ENCODE results near the gene PTGIS. TPM values are rescaled to one million over a fixed set of nuclear protein-coding genes. Genes with fewer than 3 reads are reported as not detected.
"Not testable (repeated sequence)": the region's sequence is repeated elsewhere in the genome, so short reads cannot be mapped to it uniquely, and the experiment has no call there.

The PTGIS gene
- total RNA-seq, 3 donors from 2014 or later, result 38.7 to 41.7 (median 41.0) TPM

DNA sequence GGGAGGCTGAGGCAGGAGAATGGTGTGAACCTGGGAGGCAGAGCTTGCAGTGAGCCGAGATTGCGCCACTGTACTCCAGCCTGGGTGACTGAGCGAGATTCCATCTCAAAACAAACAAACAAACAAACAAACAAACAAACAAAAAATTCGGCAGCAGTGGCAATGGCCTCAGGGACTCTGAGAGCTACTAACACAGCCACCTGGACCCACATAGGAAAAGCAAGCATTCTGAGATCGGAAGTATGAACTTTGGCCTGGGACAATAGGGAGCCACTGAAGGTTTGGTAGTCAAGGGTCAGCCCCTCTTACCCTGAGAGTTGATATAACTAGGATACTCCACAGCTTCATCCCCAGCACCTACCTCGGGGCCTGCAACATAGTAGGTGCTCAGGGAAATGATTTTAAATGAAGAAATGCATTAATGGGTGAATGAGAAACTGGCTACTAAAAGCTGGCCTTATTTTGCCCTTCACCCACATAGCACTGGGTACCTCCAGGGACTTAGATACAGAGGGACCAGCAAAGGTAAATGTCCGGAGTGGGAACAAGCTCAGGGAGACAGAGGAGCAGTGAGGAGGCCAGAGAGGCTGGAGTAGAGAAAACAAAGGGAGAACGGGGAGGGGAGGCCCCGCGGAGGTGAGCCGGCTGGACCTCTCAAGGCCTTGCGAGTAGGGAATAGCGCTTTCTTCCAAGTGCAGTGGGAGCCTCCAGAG lies 46.6 kb upstream of the PTGIS start:
- H3K36me3 ChIP-seq, result no peaks in the 10 kb centered on the region
- intact Hi-C loops (cut with DNase I; ENCODE audit: low total_unique reads), result no loop called here
- TF ChIP-seq, protein P1, sequence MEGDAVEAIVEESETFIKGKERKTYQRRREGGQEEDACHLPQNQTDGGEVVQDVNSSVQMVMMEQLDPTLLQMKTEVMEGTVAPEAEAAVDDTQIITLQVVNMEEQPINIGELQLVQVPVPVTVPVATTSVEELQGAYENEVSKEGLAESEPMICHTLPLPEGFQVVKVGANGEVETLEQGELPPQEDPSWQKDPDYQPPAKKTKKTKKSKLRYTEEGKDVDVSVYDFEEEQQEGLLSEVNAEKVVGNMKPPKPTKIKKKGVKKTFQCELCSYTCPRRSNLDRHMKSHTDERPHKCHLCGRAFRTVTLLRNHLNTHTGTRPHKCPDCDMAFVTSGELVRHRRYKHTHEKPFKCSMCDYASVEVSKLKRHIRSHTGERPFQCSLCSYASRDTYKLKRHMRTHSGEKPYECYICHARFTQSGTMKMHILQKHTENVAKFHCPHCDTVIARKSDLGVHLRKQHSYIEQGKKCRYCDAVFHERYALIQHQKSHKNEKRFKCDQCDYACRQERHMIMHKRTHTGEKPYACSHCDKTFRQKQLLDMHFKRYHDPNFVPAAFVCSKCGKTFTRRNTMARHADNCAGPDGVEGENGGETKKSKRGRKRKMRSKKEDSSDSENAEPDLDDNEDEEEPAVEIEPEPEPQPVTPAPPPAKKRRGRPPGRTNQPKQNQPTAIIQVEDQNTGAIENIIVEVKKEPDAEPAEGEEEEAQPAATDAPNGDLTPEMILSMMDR (IDR thresholded peaks at IDR 0.05), result no peak
- TF ChIP-seq POLR2AphosphoS5 (IDR thresholded peaks at IDR 0.05) (no peak), POLR2A (IDR thresholded peaks at IDR 0.05) (no peak)
- DNase-seq (ENCODE audit: low spot score in 2 of 2), result no peak
- no peaks in the 10 kb centered on the region for H3K9me3 ChIP-seq
- no peak overlapping the region for H3K4me3 ChIP-seq
- H3K27ac ChIP-seq, result no peak overlapping the region
- H3K4me1 ChIP-seq, result no peaks in the 10 kb centered on the region
- no peaks in the 10 kb centered on the region for H3K27me3 ChIP-seq

DNA sequence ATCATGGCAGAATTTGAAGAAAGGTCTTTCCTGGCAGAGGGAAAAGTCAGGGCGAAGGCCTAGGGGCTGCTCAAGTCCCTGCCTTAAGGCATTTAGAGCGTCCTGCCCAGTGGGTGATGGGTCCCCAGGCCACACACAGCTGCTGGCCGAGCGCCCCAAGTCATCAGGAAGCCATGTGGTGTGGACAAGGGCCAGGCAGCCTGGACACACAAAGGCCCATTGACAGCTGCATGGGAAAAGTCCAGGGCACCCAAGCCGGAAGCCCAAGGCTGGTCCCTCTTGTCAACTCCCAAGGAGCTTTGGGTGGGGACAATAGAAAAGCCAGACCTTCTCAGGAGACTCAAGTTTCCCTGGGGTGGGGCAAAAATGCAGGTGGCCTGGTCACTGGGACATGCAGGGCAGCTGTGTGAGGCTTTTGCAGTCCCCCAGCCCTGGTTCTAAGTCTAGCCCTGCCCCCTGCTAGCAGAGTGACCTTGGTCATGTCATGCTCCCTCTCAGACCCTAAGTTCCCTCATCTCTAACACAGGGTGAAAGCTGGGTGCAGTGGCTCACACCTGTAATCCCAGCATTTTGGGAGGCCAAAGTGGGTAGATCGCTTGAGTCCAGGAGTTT lies 44.3 kb upstream of the PTGIS start:
- no peaks in the 10 kb centered on the region for H3K4me1 ChIP-seq
- TF ChIP-seq POLR2AphosphoS5 (IDR thresholded peaks at IDR 0.05), result no peak
- no peak for TF ChIP-seq POLR2A (IDR thresholded peaks at IDR 0.05)
- TF ChIP-seq, protein P1 (IDR thresholded peaks at IDR 0.05), result no peak
- no peaks in the 10 kb centered on the region for H3K27me3 ChIP-seq
- H3K4me3 ChIP-seq, result no peak overlapping the region
- peak in 1 of 2 donors; percentile 53 for DNase-seq (ENCODE audit: low spot score in 2 of 2)
- H3K9me3 ChIP-seq, result no peaks in the 10 kb centered on the region
- no peaks in the 10 kb centered on the region for H3K36me3 ChIP-seq
- intact Hi-C loops (cut with DNase I; ENCODE audit: low total_unique reads), result no loop called here
- H3K27ac ChIP-seq, result no peak overlapping the region

DNA sequence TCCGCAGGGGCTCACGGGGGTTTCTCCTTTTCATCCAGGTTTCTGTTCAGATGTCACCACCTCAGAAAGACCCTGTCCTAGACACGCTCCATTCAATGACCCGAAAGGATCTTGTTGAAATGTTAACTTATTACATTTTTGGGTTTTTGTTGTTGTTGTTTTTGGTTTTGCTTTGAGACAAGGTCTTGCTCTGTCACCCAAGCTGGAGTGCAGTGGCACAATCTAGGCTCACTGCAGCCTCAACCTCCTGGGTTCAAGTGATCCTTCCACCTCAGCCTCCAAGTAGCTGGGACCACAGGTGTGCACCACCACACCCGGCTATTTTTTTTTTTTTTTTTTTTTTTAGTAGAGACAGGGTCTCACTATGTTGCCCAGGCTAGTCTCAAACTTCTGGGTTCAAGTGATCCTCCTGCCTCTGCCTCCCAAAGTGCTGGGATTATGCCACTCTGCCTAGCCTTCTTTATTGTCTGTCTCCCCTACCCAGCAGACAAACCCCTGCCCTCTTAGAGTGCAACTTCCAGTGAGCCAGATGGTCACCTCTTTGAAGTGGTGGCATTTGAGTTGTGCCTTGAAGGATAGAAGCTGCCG lies 43.7 kb upstream of the PTGIS start:
- H3K9me3 ChIP-seq; DNase-seq (ENCODE audit: low spot score in 2 of 2); H3K27me3 ChIP-seq; H3K27ac ChIP-seq; intact Hi-C loops (cut with DNase I; ENCODE audit: low total_unique reads); H3K36me3 ChIP-seq; H3K4me1 ChIP-seq: not testable (repeated sequence)
- H3K4me3 ChIP-seq, result peak overlapping the region in 2 of 3 donors; percentile 5 to 32

DNA sequence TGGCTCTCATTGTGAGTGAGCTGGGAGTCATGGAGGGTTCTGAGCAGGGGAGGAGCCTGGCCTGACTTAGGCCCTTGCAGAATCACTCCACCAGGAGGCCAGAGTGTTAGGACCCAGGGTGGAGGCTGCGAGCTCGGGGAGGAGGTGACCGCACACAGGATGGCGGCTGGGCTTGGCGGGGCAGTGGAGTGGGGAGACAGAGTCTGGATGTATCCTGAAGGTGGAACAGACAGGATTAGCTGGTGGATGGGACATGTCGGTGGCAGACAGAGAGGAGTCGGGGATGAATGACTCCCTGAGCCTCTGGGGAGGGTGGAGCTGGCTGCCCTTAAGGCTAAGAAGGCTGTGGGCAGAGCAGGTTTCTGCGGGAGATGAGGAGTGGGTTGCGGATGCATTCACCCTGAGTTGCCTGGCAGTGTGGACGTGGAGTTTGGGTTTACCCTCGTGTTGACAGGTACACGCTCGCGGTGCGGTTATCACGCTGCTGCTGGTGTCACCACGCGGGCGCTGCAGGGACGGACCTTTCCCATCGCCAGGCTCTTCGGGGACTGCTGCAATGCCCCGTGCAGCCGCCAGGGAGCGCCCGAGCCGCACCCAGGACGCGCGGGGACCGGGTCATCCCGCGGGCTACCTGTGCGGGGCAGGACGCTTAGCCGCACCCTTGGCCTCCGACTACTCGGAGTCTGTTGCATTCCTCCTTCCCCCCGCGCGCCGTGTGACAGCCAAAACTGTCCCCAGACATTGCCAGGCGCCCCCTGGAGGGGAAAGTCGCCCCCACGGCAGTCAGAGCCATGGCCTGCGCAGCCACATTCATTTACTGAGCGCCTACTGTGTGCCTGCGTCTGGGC lies 43.0 kb upstream of the PTGIS start:
- no peaks in the 10 kb centered on the region for H3K27me3 ChIP-seq
- H3K4me1 ChIP-seq, result no peaks in the 10 kb centered on the region
- H3K36me3 ChIP-seq, result no peaks in the 10 kb centered on the region
- no peaks in the 10 kb centered on the region for H3K9me3 ChIP-seq
- intact Hi-C loops (cut with DNase I; ENCODE audit: low total_unique reads), result no loop called here
- H3K27ac ChIP-seq, result no peak overlapping the region
- peak overlapping the region in 2 of 3 donors; percentile 5 to 32 for H3K4me3 ChIP-seq
- peak; percentile 63 to 79 for DNase-seq (ENCODE audit: low spot score in 2 of 2)
- TF ChIP-seq POLR2AphosphoS5 (IDR thresholded peaks at IDR 0.05) (peak in 2 of 3 donors; percentile 28 to 57), POLR2A (IDR thresholded peaks at IDR 0.05) (no peak)
- TF ChIP-seq, protein P1 (IDR thresholded peaks at IDR 0.05), result peak; percentile 92 to 100 (median 99)
